IMR-90 (cell line): Measurements from ENCODE around the gene COX5B. TPM values are rescaled to one million over a fixed set of nuclear protein-coding genes. Genes with fewer than 3 reads are reported as not detected.

Experiments
- ATAC-seq: fragments of 200-7000 bp; cut with Tn5 transposase; 2 replicates; pipeline ENCODE4 v1.9.1; 2020; ENCODE audit warnings: low read depth, mild to moderate bottlenecking, moderate library complexity
- BruUV-seq: library from RNA; stranded (reverse); fragments of 400-500 nt; replicated peaks from 2 replicates; lab custom pipeline; 2021; lab: Mats Ljungman, UMichigan
- CTCF ChIA-PET: fragments of 300-600 bp; formaldehyde crosslinking; extraction: SDS; loops from one replicate; lab custom pipeline; 2021; ENCODE audit warnings: antibody characterized with exemption; lab: Yijun Ruan, JAX
- POLR2A ChIA-PET: fragments of 300-600 bp; sonication (Branson Sonifier 250); formaldehyde crosslinking; loops from one replicate; lab custom pipeline; 2022; ENCODE audit warnings: antibody characterized with exemption; ENCODE audit not compliant: unreplicated experiment; lab: Charles Lee
- DNase-seq: peaks from one replicate; pipeline ENCODE4 v3.0.0; 2013
- H2AFZ ChIP-seq: replicated peaks from 2 replicates; pipeline ENCODE3; 2013; ENCODE audit warnings: low read length, mild to moderate bottlenecking; ENCODE audit not compliant: poor library complexity
- H2AK5ac ChIP-seq: 2 replicates; pipeline ENCODE4 v1.6.1; 2013; ENCODE audit warnings: low read depth, low read length, inconsistent platforms
- H2AK9ac ChIP-seq: replicated peaks from 2 replicates; pipeline ENCODE3; 2013; ENCODE audit warnings: mild to moderate bottlenecking, low read depth, low read length, moderate library complexity; ENCODE audit not compliant: poor library complexity
- H2BK120ac ChIP-seq: 2 replicates; pipeline ENCODE4 v1.6.1; 2013; ENCODE audit warnings: low read depth, low read length, inconsistent platforms
- H2BK15ac ChIP-seq: 3 replicates; pipeline ENCODE4 v1.6.1; 2013; ENCODE audit warnings: low read depth, low read length, inconsistent platforms
- H2BK20ac ChIP-seq: 2 replicates; pipeline ENCODE4 v1.6.1; 2013; ENCODE audit warnings: low read depth, mild to moderate bottlenecking, inconsistent platforms, low read length, moderate library complexity
- H2BK5ac ChIP-seq: 2 replicates; pipeline ENCODE4 v1.6.1; 2013; ENCODE audit warnings: mild to moderate bottlenecking, low read depth, low read length, inconsistent platforms; ENCODE audit not compliant: poor library complexity, severe bottlenecking
- H3K14ac ChIP-seq: replicated peaks from 2 replicates; pipeline ENCODE4 v1.6.1; 2013; ENCODE audit warnings: low read depth, low read length, inconsistent platforms
- H3K18ac ChIP-seq: 2 replicates; pipeline ENCODE4 v1.6.1; 2013; ENCODE audit warnings: low read depth, low read length, control low read depth
- H3K23ac ChIP-seq: 2 replicates; pipeline ENCODE4 v1.6.1; 2013; ENCODE audit warnings: low read depth, low read length, inconsistent platforms
- H3K27ac ChIP-seq: 2 replicates; pipeline ENCODE4 v1.5.1; 2013; ENCODE audit warnings: mild to moderate bottlenecking, control low read depth, low read length; ENCODE audit not compliant: insufficient read depth
- H3K27me3 ChIP-seq: 2 replicates; pipeline ENCODE4 v1.6.1; 2013; ENCODE audit warnings: low read length; ENCODE audit not compliant: control insufficient read depth, insufficient read depth
- H3K36me3 ChIP-seq: 2 replicates; pipeline ENCODE4 v1.6.1; 2013; ENCODE audit warnings: low read length, mixed read lengths; ENCODE audit not compliant: control insufficient read depth, insufficient read depth
- H3K4ac ChIP-seq: 2 replicates; pipeline ENCODE4 v1.6.1; 2013; ENCODE audit warnings: low read depth, low read length, inconsistent platforms
- H3K4me1 ChIP-seq: 2 replicates; pipeline ENCODE4 v1.6.1; 2013; ENCODE audit warnings: low read length, mixed read lengths; ENCODE audit not compliant: control insufficient read depth, insufficient read depth
- H3K4me2 ChIP-seq: 2 replicates; pipeline ENCODE4 v1.6.1; 2013; ENCODE audit warnings: low read depth, mild to moderate bottlenecking, control low read depth, low read length, moderate library complexity
- H3K4me3 ChIP-seq: 2 replicates; pipeline ENCODE4 v1.5.1; 2013; ENCODE audit warnings: low read depth, mild to moderate bottlenecking, control low read depth, low read length, moderate library complexity; ENCODE audit not compliant: insufficient read depth
- H3K56ac ChIP-seq: 2 replicates; pipeline ENCODE4 v1.6.1; 2013; ENCODE audit warnings: low read length, inconsistent platforms; ENCODE audit not compliant: insufficient read depth; ENCODE audit errors: extremely low read depth
- H3K79me1 ChIP-seq, 2 experiments: 2 replicates each; pipeline ENCODE4 v1.6.1; 2013; ENCODE audit warnings: low read length in 2 of 2, inconsistent platforms in 1 of 2, low read depth in 1 of 2
- H3K9ac ChIP-seq: 2 replicates; pipeline ENCODE4 v1.6.1; 2013; ENCODE audit warnings: low read depth, low read length, control low read depth
- H3K9me1 ChIP-seq: 2 replicates; pipeline ENCODE4 v1.6.1; 2013; ENCODE audit warnings: low read length, inconsistent platforms; ENCODE audit not compliant: insufficient read depth
- H3K9me3 ChIP-seq: 2 replicates; pipeline ENCODE4 v1.6.1; 2013; ENCODE audit warnings: low read length; ENCODE audit not compliant: control insufficient read depth, insufficient read depth
- H4K20me1 ChIP-seq: 2 replicates; pipeline ENCODE4 v1.6.1; 2013; ENCODE audit warnings: low read length, inconsistent platforms; ENCODE audit not compliant: insufficient read depth
- H4K5ac ChIP-seq: 2 replicates; pipeline ENCODE4 v1.6.1; 2013; ENCODE audit warnings: mild to moderate bottlenecking, low read depth, low read length, control low read depth
- H4K8ac ChIP-seq, 2 experiments: 2 replicates each; pipeline ENCODE4 v1.6.1; 2013; ENCODE audit warnings: low read depth in 2 of 2, low read length in 2 of 2, control low read depth in 1 of 2, inconsistent platforms in 1 of 2
- H4K91ac ChIP-seq: 2 replicates; pipeline ENCODE4 v1.6.1; 2013; ENCODE audit warnings: low read depth, low read length, inconsistent platforms; ENCODE audit not compliant: insufficient read depth
- BHLHE40 ChIP-seq: fragments of 150-350 bp; IDR thresholded peaks from 2 replicates; pipeline ENCODE4 v1.6.1; 2016; ENCODE audit warnings: mild to moderate bottlenecking, low read depth, low read length
- CHD1 ChIP-seq: IDR thresholded peaks from 2 replicates; pipeline ENCODE4 v1.6.1; 2012; ENCODE audit warnings: low read depth, low read length, improper control_type of control experiment
- WGBS, 2 experiments: methylation state at CpG; one replicate each; pipeline versions ENCODE4 v1.1.5 to v1.1.7; 2013; ENCODE audit warnings: missing lambda C conversion rate in 2 of 2; ENCODE audit not compliant: insufficient read length in 1 of 2; ENCODE audit errors: extremely low coverage in 2 of 2; 5-methylcytosine and 5-hydroxymethylcytosine counted together
- dilution Hi-C: fragments of 300-500 bp; cut with HindIII; formaldehyde crosslinking; loops from one replicate; pipeline ENCODE4 v1.14.3; 2018; ENCODE audit warnings: low sequenced_read_pairs; ENCODE audit not compliant: unreplicated experiment
- in situ Hi-C: fragments of 300-500 bp; cut with MboI; formaldehyde crosslinking; loops from 3 replicates; pipeline ENCODE4 v1.14.3; 2019; ENCODE audit warnings: low sequenced_read_pairs, inconsistent platforms, mixed read lengths
- intact Hi-C: fragments of 100-400 bp; cut with micrococcal nuclease; formaldehyde crosslinking; loops from 2 replicates; pipeline ENCODE4 v1.10.0; 2022
- polyA plus RNA-seq, 3 experiments: library from polyadenylated mRNA; depleted of rRNA; stranded (reverse); fragments of >200 nt; gene quantifications; 2 replicates each; pipeline ENCODE4 v1.2.3, GENCODE V29; 2012; ENCODE audit warnings: low replicate concordance in 1 of 3
- total RNA-seq: library from RNA; depleted of rRNA; stranded (reverse); fragments of >200 nt; gene quantifications from 2 replicates; pipeline ENCODE4 v1.2.3, GENCODE V29; 2012

COX5B gene
- total and polyA plus RNA-seq, 2 of the 4 experiments (the other 2 are of a cell fraction): 140 to 272 TPM

DNA sequence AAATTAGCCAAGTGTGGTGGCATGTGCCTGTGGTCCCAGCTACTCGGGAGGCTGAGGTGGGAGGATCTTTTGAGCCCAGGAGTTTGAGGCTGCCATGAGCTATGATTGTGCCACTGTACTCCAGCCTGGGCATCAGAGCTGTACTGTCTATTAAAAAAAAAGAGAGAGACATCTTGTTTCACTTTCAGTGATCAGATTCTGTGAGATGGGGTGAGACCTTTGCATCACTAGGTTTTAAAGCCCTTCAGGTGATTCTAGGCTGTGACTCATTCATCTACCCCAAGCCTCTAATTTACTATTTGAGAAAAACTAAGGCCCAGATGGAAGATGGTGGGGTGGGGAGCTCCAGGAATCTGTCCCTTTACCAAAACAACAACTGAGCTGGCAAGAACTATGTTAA lies 30.8 kb downstream of the COX5B start:
- H4K20me1 ChIP-seq: no peaks in the 10 kb centered on the region
- H3K4ac ChIP-seq: no peak overlapping the region
- no peaks in the 10 kb centered on the region for H3K9me3 ChIP-seq
- TF ChIP-seq CHD1 (no peak), BHLHE40 (no peak)
- H2AK9ac ChIP-seq: no peak overlapping the region
- no peaks in the 10 kb centered on the region for H3K79me1 ChIP-seq
- intact Hi-C loops: no loop called here
- peaks cover 2% of the 10 kb centered on the region; the same call in 1 of the 2 replicates for H3K4me1 ChIP-seq
- H3K23ac ChIP-seq: no peak overlapping the region
- no peak overlapping the region for H3K14ac ChIP-seq
- DNase-seq: no peak
- no peak overlapping the region for H3K4me3 ChIP-seq
- no peak overlapping the region for H4K8ac ChIP-seq
- no peak overlapping the region for H2AK5ac ChIP-seq
- in situ Hi-C loops: no loop called here
- H3K4me2 ChIP-seq: no peak overlapping the region
- H3K27me3 ChIP-seq: no peaks in the 10 kb centered on the region
- H4K91ac ChIP-seq: no peak overlapping the region
- no peaks in the 10 kb centered on the region for H3K36me3 ChIP-seq
- H2BK15ac ChIP-seq: no peak overlapping the region
- H3K18ac ChIP-seq: no peak overlapping the region
- ATAC-seq: no peak
- H2AFZ ChIP-seq: no peak overlapping the region
- dilution Hi-C loops: no loop called here
- no peak overlapping the region for H2BK5ac ChIP-seq
- no peak overlapping the region for H3K27ac ChIP-seq
- no peak overlapping the region for H3K9ac ChIP-seq
- BruUV-seq: no TSS peak
- no CpG with 5 or more reads among the region's 1 CpG for WGBS, 2 experiments
- ChIA-PET POLR2A (no interaction called here), CTCF (no interaction called here)
- H3K9me1 ChIP-seq: 0 out of 2 replicates have a peak, but pooled peaks cover 3% of the 10 kb centered on the region
- no peak overlapping the region for H2BK20ac ChIP-seq
- no peak overlapping the region for H2BK120ac ChIP-seq
- no peak overlapping the region for H4K5ac ChIP-seq
- no peak overlapping the region for H3K56ac ChIP-seq
